Measurements from ENCODE around the gene COA7.
"Not testable (repeated sequence)": the region's sequence is repeated elsewhere in the genome, so short reads cannot be mapped to it uniquely, and the experiment has no call there.

Gene COA7

DNA sequence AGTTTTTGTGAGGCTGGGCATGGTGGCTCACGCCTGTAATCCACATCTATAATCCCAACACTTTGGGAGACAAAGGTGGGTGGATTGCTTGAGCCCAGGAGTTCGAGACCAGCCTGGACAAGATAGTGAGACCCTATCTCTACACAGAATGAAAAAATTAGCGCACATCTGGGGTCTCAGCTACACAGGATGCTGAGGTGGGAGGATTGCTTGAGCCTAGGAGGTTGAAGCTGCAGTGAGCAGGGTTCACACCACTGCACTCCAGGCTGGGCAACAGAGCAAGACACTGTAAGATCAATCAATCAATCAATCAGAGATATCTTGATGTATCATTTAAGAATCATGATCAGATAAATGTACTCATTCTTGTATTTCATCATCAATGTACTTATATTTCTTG is 35.2 kb upstream of the COA7 start:
- H3K27ac ChIP-seq: no peak overlapping the region
- TF ChIP-seq, protein P1, sequence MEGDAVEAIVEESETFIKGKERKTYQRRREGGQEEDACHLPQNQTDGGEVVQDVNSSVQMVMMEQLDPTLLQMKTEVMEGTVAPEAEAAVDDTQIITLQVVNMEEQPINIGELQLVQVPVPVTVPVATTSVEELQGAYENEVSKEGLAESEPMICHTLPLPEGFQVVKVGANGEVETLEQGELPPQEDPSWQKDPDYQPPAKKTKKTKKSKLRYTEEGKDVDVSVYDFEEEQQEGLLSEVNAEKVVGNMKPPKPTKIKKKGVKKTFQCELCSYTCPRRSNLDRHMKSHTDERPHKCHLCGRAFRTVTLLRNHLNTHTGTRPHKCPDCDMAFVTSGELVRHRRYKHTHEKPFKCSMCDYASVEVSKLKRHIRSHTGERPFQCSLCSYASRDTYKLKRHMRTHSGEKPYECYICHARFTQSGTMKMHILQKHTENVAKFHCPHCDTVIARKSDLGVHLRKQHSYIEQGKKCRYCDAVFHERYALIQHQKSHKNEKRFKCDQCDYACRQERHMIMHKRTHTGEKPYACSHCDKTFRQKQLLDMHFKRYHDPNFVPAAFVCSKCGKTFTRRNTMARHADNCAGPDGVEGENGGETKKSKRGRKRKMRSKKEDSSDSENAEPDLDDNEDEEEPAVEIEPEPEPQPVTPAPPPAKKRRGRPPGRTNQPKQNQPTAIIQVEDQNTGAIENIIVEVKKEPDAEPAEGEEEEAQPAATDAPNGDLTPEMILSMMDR (conservative IDR thresholded peaks at IDR 0.05): no peak

DNA sequence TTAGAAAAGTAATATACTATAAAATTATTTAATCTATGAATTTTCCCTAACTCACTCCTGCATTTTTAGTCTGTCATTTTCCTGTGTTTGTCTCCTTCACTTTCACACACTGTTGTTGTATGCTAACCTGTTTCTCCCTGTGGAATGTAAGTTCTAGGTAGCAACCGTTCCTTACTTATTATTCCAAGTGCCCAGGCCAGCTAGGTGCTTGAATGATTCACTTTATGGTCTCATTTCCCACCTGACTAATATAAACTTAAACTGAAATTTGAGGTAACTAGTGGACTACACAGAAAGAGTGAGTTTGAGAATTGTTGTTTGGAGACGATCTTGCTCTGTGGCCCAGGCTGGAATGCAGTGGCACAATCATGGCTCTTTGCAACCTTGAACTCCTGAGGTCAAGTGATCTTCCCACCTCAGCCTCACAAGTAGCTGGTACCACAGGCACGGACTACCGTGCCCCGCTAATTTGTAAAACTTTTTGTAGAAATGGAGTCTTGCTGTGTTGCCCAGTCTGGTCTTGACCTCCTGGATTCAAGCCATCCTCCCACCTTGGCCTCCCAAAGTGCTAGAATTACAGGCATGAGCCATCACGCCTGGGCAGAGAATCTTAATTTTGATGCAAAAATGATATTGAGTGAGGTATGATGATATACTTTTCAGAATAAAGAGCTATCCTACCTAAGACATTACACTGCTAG is 30.0 kb upstream of the COA7 start:
- TF ChIP-seq, protein P1 (conservative IDR thresholded peaks at IDR 0.05): no peak
- H3K27ac ChIP-seq: no peak overlapping the region

DNA sequence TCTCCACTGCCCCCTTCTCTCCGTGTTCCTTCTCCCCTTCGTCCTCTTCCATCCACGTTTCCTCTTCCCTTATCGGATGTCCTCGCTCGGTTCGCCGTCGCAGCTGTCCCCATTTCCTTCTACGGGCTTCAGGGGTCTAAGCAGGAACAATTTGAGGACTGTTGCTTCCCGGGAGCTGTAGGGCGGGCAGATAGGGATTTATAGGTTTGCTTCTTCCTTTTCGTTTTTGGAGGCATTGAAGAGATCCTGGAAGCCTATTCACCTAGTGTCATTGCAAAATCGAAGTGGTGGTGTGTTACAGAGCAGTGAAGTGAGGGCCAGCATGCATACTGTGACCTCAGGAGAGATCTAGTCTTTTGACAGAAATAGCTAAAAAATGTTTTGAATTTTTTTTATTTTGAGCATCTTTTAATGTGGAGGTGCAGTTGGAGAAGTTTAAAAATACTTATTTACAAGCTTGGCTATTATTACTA is 29.0 kb upstream of the COA7 start:
- peak overlapping the region; percentile 86 for H3K27ac ChIP-seq
- TF ChIP-seq, protein P1 (conservative IDR thresholded peaks at IDR 0.05): no peak

DNA sequence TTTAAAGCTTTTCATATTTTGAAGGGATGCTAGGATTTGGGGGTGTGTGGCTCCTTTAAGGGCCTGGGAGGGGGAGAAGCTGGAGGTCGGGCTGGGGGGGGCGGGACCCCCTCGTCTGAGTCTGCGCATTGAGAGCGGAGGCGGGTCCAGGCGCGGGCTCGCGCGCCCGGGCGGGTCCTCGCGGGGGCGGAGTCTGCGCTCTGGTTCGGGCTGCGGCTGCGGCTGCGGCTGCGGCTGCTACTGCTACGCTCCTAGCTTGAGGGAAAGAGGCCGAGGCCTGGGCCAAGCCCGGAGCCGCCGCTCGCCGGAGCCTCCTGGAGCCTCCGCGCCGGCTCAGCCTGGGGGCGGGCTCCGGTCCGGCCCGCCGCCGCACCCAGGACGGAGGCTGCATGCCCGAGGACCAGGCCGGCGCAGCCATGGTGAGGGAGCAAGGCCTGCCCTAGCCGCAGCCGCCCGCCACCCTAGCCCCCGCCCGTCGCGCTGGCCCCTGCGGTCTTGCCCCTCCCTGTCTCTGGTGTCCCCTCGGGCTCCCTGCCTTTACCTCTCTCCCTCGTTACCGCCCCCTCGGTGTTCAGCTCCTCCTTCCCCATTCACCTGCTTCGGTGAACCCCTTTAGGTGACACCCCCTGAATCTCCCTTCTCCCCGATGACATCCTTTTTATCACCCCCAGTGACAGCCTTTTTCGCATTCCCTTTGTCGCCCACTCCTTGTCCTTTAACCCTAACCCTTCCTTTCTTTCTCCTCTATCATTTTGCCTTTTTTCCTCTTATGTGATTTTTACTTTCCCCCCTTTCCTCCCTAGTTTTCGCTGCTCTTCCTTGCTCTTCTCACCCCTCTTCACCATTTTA is 28.3 kb upstream of the COA7 start, which contains the start of gene ZYG11B:
Gene ZYG11B, plus strand, starts transcription at position 189 of the 849 bp plus-strand sequence. Its CDS starts 201 bp downstream, at position 390.
- H3K27ac ChIP-seq: peak within 1 kb of the TSS; percentile 86
- TF ChIP-seq, protein P1 (conservative IDR thresholded peaks at IDR 0.05): no peak

DNA sequence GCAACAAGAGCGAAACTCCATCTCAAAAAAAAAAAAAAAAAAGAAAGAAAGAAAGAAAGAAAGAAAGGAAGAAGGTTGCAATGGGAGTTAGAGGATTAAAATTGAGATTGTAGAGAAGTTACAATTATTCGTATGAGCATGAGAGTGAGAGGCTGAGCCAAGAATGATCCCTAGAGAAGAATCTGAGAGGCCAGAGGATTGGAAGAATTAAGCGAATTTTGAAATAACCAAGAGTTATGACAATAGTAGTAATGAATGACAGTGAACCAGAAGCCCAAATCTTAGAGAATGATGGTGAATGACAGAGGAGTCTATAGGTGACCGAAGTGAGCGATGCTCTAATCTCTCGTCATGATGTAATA is 27.7 kb upstream of the COA7 start:
- H3K27ac ChIP-seq: peak overlapping the region; percentile 86
- TF ChIP-seq, protein P1 (conservative IDR thresholded peaks at IDR 0.05): no peak

DNA sequence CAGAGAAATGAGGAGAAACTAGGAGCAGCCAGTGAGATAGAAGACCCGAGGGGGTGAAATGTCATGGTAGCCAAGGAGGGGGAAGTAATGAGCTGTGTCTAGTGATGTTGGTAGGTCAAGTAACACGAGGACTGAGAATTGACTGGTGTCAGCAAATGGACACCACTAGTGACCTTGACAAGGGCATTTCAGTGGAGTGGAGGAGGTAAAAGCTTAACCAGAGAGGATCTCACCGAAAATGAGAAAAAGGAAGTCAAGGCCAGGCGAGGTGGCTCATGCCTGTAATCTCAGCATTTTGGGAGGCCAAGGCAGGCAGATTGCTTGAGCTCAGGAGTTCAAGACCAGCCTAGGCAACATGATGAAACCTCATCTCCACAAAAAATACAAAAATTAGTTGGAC is 25.1 kb upstream of the COA7 start:
- TF ChIP-seq, protein P1 (conservative IDR thresholded peaks at IDR 0.05): no peak
- no peak overlapping the region for H3K27ac ChIP-seq

DNA sequence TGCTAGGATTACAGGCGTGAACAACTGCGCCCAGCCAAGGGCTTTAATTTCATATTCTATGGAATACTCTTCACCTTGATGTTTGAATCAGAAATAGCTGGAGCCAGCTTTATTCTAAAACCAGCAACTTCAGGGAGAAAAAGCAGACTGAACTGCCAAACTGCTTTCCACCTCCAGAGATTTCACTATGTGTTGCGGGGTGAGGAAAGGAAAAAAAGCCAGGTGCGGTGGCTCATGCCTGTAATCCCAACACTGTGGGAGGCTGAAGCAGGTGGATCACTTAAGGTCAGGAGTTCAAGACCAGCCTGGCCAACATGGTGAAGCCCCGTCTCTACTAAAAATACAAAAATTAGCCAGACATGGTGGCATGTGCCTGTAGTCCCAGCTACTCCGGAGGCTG is 17.1 kb upstream of the COA7 start:
- not testable (repeated sequence) for H3K27ac ChIP-seq
